Activated CD4-positive, alpha-beta T cell treated with anti-CD3 and anti-CD28 coated beads for 36 hours (primary cell): ENCODE data around the gene TSPOAP1. TPM values are rescaled to one million over a fixed set of nuclear protein-coding genes. Genes with fewer than 3 reads are reported as not detected.

Experiments
- ATAC-seq: fragments of 200-7000 bp; cut with Tn5 transposase; one replicate; pipeline ENCODE4 v1.10.0; 2021; ENCODE audit warnings: mild to moderate bottlenecking, moderate library complexity
- CTCF ChIA-PET: fragments of 350-600 bp; sonication (Branson Sonifier 250); formaldehyde crosslinking; loops from one replicate; lab custom pipeline; 2021; ENCODE audit warnings: antibody characterized with exemption; lab: Charles Lee
- POLR2A ChIA-PET: fragments of 350-600 bp; sonication (Branson Sonifier 250); formaldehyde crosslinking; loops from one replicate; lab custom pipeline; 2021; ENCODE audit warnings: antibody characterized with exemption, inconsistent platforms; lab: Charles Lee
- DNase-seq: peaks from one replicate; pipeline ENCODE4 v3.0.0-alpha.2; 2020
- H3K27ac Mint-ChIP-seq: one replicate; pipeline ENCODE4 v1.8.0; 2021; ENCODE audit warnings: mixed read lengths
- H3K27me3 Mint-ChIP-seq: one replicate; pipeline ENCODE4 v1.8.0; 2021; ENCODE audit warnings: mixed read lengths
- H3K36me3 Mint-ChIP-seq: one replicate; pipeline ENCODE4 v1.8.0; 2021; ENCODE audit warnings: low read depth, mixed read lengths
- H3K4me1 Mint-ChIP-seq: one replicate; pipeline ENCODE4 v1.8.0; 2021; ENCODE audit warnings: mixed read lengths
- H3K4me3 Mint-ChIP-seq: one replicate; pipeline ENCODE4 v1.8.0; 2021; ENCODE audit warnings: mild to moderate bottlenecking, moderate library complexity, mixed read lengths
- H3K9me3 Mint-ChIP-seq: one replicate; pipeline ENCODE4 v1.8.0; 2021; ENCODE audit warnings: low read depth, mixed read lengths
- intact Hi-C, 2 experiments: fragments of 100-400 bp; cut with DNase I in 1 of 2; cut with micrococcal nuclease in 1 of 2; formaldehyde crosslinking; loops; one replicate each; pipeline versions ENCODE4 v1.14.2 to v1.15.1; 2022 to 2024; cut with DNase I, micrococcal nuclease
- total RNA-seq, 2 experiments: library from RNA; stranded (reverse); gene quantifications; one replicate each; pipeline ENCODE4 v1.2.3, GENCODE V29; 2021

TSPOAP1 gene
- total RNA-seq, 2 experiments from 2014 or later = 11.8 to 12.4 TPM

DNA sequence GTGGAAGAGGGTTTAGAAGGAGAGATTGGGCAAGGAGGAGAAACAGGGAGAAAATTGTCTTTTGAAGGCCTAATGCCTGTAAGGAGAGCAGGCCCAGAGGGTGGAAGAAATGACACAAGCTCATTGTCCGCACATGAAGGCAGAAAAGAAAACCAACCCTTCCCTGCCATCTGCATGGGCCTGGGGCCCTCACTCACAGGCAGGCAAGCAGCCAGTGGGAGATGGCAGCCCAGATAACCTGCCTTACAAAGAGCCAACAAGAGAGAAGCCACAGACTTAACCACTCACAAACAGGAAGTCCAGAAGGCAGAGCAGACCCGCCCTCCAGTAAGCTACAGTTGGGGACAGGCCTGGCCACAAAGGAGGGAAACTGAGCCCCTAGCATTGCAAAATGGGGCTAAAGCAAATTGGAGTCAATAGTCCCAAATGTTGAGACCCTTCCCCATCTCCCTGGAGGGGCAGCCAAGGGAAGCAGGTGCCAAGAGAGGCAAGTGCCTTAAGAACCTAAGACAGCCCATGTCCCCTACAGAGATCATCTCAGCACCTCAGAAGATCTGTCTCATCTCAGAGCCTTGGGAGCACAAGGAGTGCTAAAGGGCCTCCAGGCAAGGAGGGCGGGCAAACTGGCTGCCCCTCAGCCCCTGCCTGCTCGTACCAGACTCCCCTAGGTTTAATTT is 7.3 kb upstream of the TSPOAP1 start:
- H3K36me3 Mint-ChIP-seq = peaks cover 69% of the 10 kb centered on the region

GRCh38 chr17:58335061-58335731 is 6.6 kb upstream of the TSPOAP1 start:
- intact Hi-C loops = loop anchor here (5.0 to 10.0 kb wide), 10 partner anchors 253 to 1507 kb away; partner anchors contain the start of genes DYNLL2 (in 1 of the 2), MRPS23 (in 1 of the 2), PRR11 (in 1 of the 2) and PTRH2 (in 1 of the 2)
- peak overlapping the region; percentile 99 for H3K27ac Mint-ChIP-seq
- ChIA-PET CTCF (interaction anchor here (0.7 to 4.0 kb wide), 5 partner anchors 9 to 82 kb away, joined by 3 to 40 read pairs (median 18); partner anchors contain the start of genes RNF43 and SUPT4H1), POLR2A (interaction anchor here (1.1 to 6.5 kb wide), 6 partner anchors 9 to 296 kb away, joined by 3 to 95 read pairs (median 4); partner anchors contain the start of genes RNF43 and SUPT4H1)
- H3K9me3 Mint-ChIP-seq = no peaks in the 10 kb centered on the region
- ATAC-seq = no peak
- peak overlapping the region; percentile 100 for H3K4me3 Mint-ChIP-seq
- peaks cover 19% of the 10 kb centered on the region for H3K4me1 Mint-ChIP-seq
- H3K36me3 Mint-ChIP-seq = peaks cover 69% of the 10 kb centered on the region
- peaks cover 2% of the 10 kb centered on the region for H3K27me3 Mint-ChIP-seq
- peak; percentile 79 for DNase-seq

More for the DNA sequence above, 7.3 kb upstream of the TSPOAP1 start:
- peaks cover 22% of the 10 kb centered on the region for H3K4me1 Mint-ChIP-seq
- intact Hi-C loops = loop anchor here (5.0 to 10.0 kb wide), 10 partner anchors 254 to 1506 kb away; partner anchors contain the start of genes DYNLL2 (in 1 of the 2), MRPS23 (in 1 of the 2), PRR11 (in 1 of the 2) and PTRH2 (in 1 of the 2)
- peak overlapping the region; percentile 99 for H3K27ac Mint-ChIP-seq
- CTCF ChIA-PET = interaction anchor here (0.7 to 4.8 kb wide), 7 partner anchors 8 to 82 kb away, joined by 3 to 40 read pairs (median 18); partner anchors contain the start of genes RNF43 and SUPT4H1
- POLR2A ChIA-PET = interaction anchor here (0.6 to 6.5 kb wide), 9 partner anchors 9 to 323 kb away, joined by 3 to 95 read pairs (median 4); partner anchors contain the start of genes RNF43 and SUPT4H1
- H3K9me3 Mint-ChIP-seq = no peaks in the 10 kb centered on the region
- peaks cover 2% of the 10 kb centered on the region for H3K27me3 Mint-ChIP-seq
- DNase-seq (peak; percentile 86), ATAC-seq (peak; percentile 16)
- H3K4me3 Mint-ChIP-seq = peak overlapping the region; percentile 100

GRCh38 chr17:58334661-58335060 is 6.1 kb upstream of the TSPOAP1 start:
- CTCF ChIA-PET = interaction anchor here (1.3 to 4.0 kb wide), 4 partner anchors 9 to 18 kb away, joined by 7 to 40 read pairs (median 8); partner anchors contain the start of gene SUPT4H1
- intact Hi-C loops = loop anchor here (5.0 to 10.0 kb wide), 10 partner anchors 252 to 1508 kb away; partner anchors contain the start of genes DYNLL2 (in 1 of the 2), MRPS23 (in 1 of the 2), PRR11 (in 1 of the 2) and PTRH2 (in 1 of the 2)
- Mint-ChIP-seq H3K36me3 (peaks cover 67% of the 10 kb centered on the region), H3K4me1 (peaks cover 16% of the 10 kb centered on the region), H3K27me3 (peaks cover 2% of the 10 kb centered on the region), H3K4me3 (peak overlapping the region; percentile 100), H3K27ac (peak overlapping the region; percentile 99), H3K9me3 (no peaks in the 10 kb centered on the region)
- DNase-seq (peak; percentile 45), ATAC-seq (no peak)
- POLR2A ChIA-PET = interaction anchor here (2.5 to 6.5 kb wide), 4 partner anchors 8 to 18 kb away, joined by 21 to 172 read pairs (median 76); partner anchors contain the start of gene SUPT4H1

- DNase-seq (no peak), ATAC-seq (no peak)
- POLR2A ChIA-PET = interaction anchor here (4.5 to 4.8 kb wide), 2 partner anchors 8 to 18 kb away, joined by 56 to 172 read pairs; partner anchors contain the start of gene SUPT4H1
- Mint-ChIP-seq H3K4me3 (peak overlapping the region; percentile 100), H3K36me3 (peaks cover 67% of the 10 kb centered on the region), H3K27me3 (peaks cover 2% of the 10 kb centered on the region), H3K4me1 (peaks cover 19% of the 10 kb centered on the region), H3K9me3 (no peaks in the 10 kb centered on the region), H3K27ac (peak overlapping the region; percentile 99)
- intact Hi-C loops = loop anchor here (10.0 kb wide), 4 partner anchors 301 to 1371 kb away; partner anchors contain the start of genes MRPS23 (in 1 of the 2), PRR11 (in 1 of the 2), PTRH2 (in 1 of the 2) and SKA2 (in 1 of the 2)
- CTCF ChIA-PET = interaction anchor here (1.8 to 4.0 kb wide), 3 partner anchors 9 to 18 kb away, joined by 7 to 40 read pairs (median 9); partner anchors contain the start of gene SUPT4H1
These were observed 5.7 kb upstream of the TSPOAP1 start for GRCh38 chr17:58334256-58334655.

DNA sequence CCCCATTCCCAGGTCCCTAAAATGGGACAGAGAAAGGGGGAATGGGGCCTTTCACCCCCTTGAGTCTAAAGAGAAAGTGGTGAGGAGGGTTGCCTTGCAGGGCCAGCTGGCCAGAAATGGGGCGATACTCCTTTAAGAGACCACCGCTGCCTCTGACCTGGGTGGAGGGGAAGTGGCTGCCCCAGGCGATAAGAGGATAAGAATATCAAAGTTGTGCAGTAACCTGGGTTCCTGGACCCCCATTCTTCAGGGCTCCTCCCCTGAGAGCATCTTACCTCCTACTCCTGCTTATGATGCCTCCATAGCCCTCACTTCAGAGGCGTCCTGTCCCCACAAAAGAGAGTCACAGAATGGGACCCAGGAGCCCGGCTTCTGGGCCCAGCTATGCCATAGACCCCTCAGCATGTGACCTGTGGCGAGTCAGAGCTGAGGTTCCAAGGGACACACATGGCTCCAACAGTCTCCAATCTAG is 5.2 kb upstream of the TSPOAP1 start:
- no peaks in the 10 kb centered on the region for H3K9me3 Mint-ChIP-seq
- intact Hi-C loops = loop anchor here (10.0 kb wide), 4 partner anchors 301 to 1371 kb away; partner anchors contain the start of genes MRPS23 (in 1 of the 2), PRR11 (in 1 of the 2), PTRH2 (in 1 of the 2) and SKA2 (in 1 of the 2)
- peak overlapping the region; percentile 100 for H3K4me3 Mint-ChIP-seq
- ChIA-PET CTCF (interaction anchor here (0.8 to 4.0 kb wide), 4 partner anchors 10 to 83 kb away, joined by 3 to 40 read pairs (median 8); partner anchors contain the start of gene SUPT4H1), POLR2A (interaction anchor here (0.8 to 4.8 kb wide), 5 partner anchors 9 to 297 kb away, joined by 3 to 172 read pairs (median 15); partner anchors contain the start of genes RNF43 and SUPT4H1)
- peaks cover 67% of the 10 kb centered on the region for H3K36me3 Mint-ChIP-seq
- ATAC-seq (no peak), DNase-seq (peak; percentile 46)
- H3K27me3 Mint-ChIP-seq = peaks cover 2% of the 10 kb centered on the region
- peak overlapping the region; percentile 99 for H3K27ac Mint-ChIP-seq
- H3K4me1 Mint-ChIP-seq = peaks cover 24% of the 10 kb centered on the region

DNA sequence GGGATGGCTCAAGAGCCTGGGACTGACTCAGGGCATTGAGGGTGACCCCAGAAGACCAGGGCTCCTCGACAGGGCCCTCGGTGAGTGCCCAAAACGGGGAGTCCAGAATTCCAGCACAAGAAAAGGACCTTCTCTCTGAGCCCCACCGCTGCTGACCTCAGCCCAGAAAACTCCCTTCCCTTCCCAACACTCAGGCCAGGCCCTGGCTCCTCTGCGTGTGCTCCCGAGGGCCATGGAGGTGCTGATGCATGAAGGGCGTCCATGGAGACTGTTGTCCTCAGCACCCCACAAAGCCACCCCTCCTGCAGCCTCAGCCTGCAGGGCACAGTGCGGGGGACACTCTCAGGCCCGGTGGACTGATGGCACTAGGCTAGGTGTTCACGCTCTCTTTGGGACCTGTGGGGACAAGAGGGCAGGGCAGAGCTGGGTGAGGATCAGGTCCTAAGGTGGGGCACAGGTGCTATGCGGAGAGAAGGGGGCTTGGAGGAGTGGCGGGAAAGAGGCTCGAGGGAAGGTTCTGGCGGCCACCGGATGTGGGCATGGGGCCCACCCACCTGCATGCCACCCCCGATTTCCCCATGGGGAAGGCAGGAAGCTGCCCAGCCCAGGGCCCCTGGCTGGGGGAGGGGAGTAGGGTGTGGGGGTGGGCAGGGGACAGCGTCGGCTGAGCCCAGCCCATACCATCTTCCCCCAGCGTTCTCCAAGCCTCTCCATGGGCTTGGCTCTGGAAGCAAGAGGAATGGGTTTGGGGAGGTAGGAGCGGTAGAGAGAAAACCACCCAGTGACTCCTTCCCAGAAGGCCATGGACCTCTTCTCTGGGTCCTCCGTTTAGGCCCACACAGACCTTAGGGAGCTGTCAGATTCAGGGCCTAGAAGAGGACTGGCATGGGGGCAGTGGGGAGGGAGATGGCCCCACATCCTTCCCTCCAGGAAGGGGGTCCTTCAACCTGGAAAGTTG is 4.5 kb upstream of the TSPOAP1 start:
- peaks cover 30% of the 10 kb centered on the region for H3K4me1 Mint-ChIP-seq
- peak overlapping the region; percentile 99 for H3K27ac Mint-ChIP-seq

DNA sequence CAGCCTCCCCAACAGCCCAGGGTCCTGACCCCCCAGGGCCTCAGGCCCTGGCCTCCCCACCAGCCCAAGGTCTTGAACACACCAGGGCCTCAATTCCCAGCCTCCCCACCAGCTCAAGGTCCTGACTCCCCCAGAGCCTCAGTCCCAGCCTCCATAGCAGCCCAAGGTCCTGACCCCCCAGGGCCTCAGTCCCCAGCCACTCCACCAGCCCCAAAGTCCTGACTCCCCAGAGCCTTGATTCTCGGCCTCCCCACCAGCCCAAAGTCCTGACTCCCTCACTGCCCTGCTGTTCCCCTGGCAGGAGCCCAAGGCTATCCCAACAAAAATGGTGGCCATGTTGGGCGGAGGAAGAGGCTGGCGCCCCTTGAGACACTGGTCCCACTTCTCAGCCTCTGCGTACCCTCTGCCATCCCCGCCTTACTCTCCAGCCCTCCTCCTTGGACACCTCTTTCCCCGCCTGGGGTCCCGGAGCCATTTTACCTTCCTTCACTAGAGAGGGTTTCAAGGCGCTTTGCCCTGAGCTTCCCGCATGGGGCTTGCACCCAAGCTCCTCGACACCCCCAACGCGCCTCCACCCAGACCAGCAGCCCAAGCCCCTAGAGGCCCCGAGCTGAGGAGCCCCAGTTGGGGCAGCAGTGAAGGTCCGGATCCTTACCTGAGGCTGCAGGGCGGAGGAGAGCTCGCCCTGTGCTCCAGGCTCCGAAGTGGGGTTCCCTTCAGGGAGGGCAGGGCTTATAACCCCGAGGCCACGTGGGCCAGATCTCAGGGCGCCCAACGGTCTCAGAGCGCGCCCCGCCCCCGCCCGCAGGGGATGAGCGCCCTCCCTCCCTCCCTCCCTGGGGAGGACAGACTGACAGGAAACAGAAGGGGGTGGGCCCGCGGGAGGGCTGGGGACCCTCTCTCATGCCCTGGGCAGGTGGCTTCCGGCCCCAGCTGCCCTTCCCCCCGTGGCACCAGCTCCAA is 3.5 kb upstream of the TSPOAP1 start:
- intact Hi-C loops = loop anchor here (10.0 kb wide), 4 partner anchors 303 to 1373 kb away; partner anchors contain the start of genes MRPS23 (in 1 of the 2), PRR11 (in 1 of the 2), PTRH2 (in 1 of the 2) and SKA2 (in 1 of the 2)
- H3K4me1 Mint-ChIP-seq = peaks cover 36% of the 10 kb centered on the region

More for the DNA sequence above, 4.5 kb upstream of the TSPOAP1 start:
- Mint-ChIP-seq H3K9me3 (no peaks in the 10 kb centered on the region), H3K27me3 (peaks cover 2% of the 10 kb centered on the region), H3K36me3 (peaks cover 70% of the 10 kb centered on the region), H3K4me3 (peak overlapping the region; percentile 100)
- no peak for ATAC-seq
- ChIA-PET POLR2A (interaction anchor here (0.7 to 4.8 kb wide), 13 partner anchors 10 to 1560 kb away, joined by 3 to 172 read pairs (median 6); partner anchors contain the start of genes RNF43, RPS6KB1, SRSF1 and SUPT4H1), CTCF (interaction anchor here (0.8 to 4.0 kb wide), 8 partner anchors 8 to 85 kb away, joined by 3 to 40 read pairs (median 6); partner anchors contain the start of genes RNF43 and SUPT4H1)
- intact Hi-C loops = loop anchor here (10.0 kb wide), 4 partner anchors 302 to 1372 kb away; partner anchors contain the start of genes MRPS23 (in 1 of the 2), PRR11 (in 1 of the 2), PTRH2 (in 1 of the 2) and SKA2 (in 1 of the 2)
- peak; percentile 86 for DNase-seq

More for the DNA sequence above, 3.5 kb upstream of the TSPOAP1 start:
- Mint-ChIP-seq H3K36me3 (peaks cover 66% of the 10 kb centered on the region), H3K4me3 (peak overlapping the region; percentile 100), H3K27me3 (peaks cover 2% of the 10 kb centered on the region), H3K9me3 (no peaks in the 10 kb centered on the region), H3K27ac (peak overlapping the region; percentile 100)
- peak; percentile 4 for ATAC-seq
- peak; percentile 97 for DNase-seq
- POLR2A ChIA-PET = interaction anchor here (0.7 to 4.8 kb wide), 12 partner anchors 9 to 1561 kb away, joined by 3 to 172 read pairs (median 6); partner anchors contain the start of genes RNF43, RPS6KB1, SRSF1 and SUPT4H1
- CTCF ChIA-PET = interaction anchor here (1.0 to 2.8 kb wide), 6 partner anchors 9 to 86 kb away, joined by 3 to 22 read pairs (median 6); partner anchors contain the start of genes RNF43 and SUPT4H1
